Activated CD4-positive, alpha-beta T cell treated with anti-CD3 and anti-CD28 coated beads, Interleukin-2, amount 50 U/mL, for 4 hours (primary cell): Measurements from ENCODE around the gene TEC.
"Not testable (repeated sequence)": the region's sequence is repeated elsewhere in the genome, so short reads cannot be mapped to it uniquely, and the experiment has no call there.

Source experiments
- DNase-seq, 2 experiments: peaks; one replicate each; pipeline ENCODE4 v3.0.0-alpha.2; 2020

TEC gene

DNA sequence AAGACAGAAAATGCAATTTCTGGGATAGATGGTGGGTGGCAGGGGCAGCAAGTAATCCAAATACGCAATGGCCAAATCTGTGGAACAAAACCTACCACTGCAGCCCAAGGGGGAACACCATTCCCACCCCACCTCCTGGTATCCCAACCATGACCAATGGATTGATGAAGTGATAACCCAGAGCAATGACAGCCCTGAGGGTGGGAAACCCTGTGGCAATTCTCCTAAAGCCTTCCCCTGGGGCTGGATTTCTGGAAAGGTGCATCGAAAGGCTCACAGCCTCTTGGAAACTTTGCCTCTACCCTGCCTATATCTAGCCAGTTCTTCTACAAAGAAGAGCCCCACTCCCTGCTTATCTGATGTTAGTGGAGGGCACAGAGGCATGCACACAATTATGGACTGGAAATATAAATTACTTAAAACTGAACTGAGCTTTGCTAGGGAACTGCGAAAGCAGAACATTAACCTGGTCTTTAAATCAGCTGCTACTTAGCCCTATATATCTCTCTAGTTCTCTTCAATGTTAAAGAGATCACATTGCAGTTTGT lies 75.6 kb downstream of the TEC start:
- DNase-seq: no peak

DNA sequence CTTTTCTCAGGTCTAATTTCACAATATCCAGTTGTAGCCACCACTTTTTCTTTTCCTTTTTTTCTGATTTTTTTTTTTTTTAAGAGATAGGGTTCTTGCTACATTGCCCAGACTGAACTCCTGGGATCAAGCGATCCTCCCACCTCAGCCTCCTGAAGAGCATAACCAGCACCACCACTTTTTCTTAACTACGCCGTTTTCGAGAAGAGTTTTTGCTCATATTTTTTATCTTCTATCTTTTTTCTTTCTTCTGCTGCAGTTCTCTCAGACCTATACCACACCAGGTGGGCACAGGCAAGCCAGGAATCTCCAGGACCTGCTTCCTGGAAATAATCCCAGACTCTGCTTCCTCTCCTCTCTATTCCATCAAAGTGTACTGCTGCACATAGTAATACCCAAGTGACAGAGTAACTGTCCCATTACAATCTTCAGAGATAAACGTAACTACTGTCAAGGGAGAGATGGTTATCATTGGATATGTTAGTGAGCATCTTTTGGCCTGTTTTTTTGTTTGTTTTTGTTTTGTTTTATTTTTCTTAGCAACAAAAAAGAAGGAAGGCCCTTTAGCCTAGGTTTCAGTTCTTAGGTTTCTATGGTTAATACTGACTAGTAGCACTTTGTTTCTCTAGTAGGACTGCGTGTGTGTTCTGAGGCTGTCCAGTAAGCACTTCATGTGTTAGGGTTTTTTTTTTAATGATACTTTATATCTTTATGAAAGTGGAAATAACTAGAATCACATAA lies 76.4 kb downstream of the TEC start:
- DNase-seq: no peak

DNA sequence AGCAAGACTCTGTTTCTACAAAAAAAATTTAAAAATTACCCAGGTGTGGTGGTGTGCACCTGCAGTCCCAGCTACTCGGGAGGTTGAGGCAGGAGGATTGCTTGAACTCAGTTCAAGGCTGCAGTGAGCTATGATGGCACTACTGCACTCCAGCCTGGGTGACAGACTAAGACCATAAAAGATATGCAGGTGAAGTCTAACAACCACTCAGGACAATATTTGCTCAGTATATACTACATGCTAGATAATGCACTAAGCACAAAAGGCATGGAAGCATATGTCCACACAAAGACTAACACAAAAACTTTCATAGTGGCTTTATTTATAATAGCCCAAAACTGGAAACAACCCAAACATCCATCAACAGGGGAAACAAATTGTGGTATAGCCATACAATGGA lies 77.9 kb downstream of the TEC start:
- DNase-seq: no peak

DNA sequence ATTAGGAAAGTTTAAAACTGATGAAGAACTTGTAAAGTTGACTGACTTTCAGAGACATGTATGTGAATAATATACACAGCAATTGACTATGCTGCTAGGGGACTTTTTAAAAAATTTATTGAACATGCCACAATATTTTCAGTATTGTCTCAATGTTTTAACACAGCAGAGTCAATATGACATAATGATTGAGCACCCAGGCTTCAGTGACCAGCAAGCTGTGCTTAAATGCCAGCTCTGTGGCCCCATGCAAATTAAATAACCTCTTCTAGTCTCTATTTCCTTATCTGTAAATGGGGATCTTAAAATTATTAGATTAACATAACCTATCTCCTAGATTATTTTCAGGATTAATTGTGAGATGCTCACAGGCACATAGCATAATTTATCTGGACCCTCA lies 78.8 kb downstream of the TEC start:
- DNase-seq: no peak

DNA sequence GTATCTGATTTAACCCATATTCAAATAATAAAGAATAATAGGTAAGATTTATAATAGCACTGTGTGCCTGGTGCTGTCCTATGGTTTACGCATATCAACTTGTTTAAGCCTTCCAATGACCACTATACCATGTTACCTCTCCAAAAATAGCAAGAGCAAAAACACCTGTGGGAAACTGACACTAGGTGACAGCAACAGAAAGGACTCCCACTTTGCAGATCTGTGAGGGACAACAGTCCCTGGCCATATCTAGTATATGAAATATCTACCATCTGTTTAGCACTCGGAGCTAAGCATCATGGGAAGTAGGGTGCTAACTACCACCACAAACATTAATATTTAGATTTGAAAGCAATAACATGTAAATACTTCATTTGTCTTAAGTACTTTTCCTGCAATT lies 79.9 kb downstream of the TEC start:
- DNase-seq: no peak

DNA sequence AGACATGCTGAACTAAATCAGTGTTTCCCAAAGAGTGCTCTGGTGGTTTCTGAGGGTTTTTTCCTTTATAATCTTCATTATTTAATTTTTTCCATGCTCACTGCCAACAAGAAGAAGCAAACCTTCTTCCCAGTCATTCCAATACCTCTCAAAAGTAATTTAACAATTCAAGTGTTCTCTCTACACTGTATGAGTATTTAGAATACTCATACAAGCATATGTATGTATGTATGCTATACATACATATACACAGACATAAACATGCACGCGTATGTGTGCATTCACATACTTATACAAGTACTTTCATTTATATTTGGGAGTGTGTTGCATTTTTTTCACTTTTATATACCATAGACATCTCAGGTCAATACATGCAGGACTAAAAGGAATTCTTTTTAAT lies 81.2 kb downstream of the TEC start:
- DNase-seq: no peak

DNA sequence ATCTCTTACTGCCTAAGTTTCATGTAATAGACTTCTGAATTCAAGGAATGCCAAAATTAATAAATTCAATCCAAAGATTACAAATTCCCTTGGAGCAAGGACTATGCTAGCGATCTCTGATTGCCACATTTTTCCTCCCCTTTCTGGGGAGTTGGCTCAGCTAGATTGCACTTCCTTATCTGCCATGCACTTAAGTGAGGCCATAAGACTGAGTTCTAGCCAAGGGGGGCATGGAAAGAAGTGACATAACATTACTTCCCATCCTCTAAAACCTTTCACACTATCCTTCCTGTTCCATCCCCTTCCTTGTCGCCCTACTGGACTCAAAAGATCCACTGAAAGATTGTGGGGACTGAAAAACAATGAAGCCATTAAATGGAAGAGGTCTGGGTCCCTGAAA lies 81.8 kb downstream of the TEC start:
- no peak for DNase-seq

DNA sequence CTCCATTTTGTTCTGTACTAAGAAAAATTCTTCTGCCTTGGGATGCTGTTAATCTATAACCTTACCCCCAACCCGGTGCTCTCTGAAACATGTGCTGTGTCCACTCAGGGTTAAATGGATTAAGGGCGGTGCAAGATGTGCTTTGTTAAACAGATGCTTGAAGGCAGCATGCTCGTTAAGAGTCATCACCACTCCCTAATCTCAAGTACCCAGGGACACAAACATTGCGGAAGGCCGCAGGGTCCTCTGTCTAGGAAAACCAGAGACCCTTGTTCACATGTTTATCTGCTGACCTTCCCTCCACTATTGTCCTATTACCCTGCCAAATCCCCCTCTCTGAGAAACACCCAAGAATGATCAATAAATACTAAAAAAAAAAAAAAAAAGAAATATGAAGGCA lies 82.6 kb downstream of the TEC start:
- not testable (repeated sequence) for DNase-seq

DNA sequence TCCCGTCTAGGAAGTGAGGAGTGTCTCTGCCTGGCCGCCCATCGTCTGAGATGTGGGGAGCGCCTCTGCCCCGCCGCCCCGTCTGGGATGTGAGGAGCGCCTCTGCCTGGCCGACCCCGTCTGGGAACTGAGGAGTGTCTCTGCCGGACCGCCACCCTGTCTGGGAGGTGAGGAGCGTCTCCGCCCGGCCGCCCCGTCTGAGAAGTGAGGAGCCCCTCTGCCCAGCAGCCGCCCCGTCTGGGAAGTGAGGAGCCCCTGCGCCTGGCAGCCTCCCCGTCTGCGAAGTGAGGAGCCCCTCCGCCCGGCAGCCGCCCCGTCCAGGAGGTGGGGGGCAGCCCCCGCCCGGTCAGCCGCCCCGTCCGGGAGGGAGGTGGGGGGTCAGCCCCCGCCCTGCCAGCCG lies 83.2 kb downstream of the TEC start:
- DNase-seq: not testable (repeated sequence)

DNA sequence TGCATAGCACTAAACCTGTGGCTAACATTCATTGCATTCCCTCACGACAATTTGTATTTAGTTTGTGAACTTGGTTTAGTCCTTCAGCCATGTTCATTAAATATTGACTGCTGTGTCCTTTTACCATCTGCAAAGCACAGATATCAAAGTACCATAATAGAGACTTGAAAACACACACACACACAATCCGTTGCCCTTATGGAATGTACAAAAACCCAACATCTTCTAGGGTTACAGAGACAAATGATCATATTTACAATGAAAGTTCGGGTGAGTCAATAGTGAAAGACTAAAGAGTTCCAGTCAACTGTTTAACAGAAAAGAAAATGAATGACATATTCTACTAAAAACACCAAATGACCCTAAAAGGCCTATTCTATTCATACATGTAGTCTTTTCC lies 84.8 kb downstream of the TEC start:
- no peak for DNase-seq

DNA sequence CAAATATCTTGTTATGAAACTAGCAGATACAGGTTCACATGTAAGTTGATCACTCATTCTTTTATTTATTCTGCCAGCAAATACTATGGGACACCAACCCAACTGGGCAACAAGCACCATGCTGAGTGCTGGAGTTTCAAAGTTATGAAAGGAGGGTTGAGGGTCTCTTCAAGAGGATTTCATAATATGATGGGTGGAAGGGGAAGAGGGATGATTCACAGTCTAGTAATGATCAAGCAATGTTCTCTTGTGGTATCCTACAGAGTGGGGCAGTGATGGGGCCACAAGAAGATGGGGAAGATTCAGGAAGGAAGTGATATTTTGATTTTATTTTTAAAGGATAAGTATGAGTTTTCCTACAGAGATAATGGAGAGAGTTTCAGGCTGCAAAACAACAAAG lies 89.4 kb downstream of the TEC start:
- DNase-seq: no peak

DNA sequence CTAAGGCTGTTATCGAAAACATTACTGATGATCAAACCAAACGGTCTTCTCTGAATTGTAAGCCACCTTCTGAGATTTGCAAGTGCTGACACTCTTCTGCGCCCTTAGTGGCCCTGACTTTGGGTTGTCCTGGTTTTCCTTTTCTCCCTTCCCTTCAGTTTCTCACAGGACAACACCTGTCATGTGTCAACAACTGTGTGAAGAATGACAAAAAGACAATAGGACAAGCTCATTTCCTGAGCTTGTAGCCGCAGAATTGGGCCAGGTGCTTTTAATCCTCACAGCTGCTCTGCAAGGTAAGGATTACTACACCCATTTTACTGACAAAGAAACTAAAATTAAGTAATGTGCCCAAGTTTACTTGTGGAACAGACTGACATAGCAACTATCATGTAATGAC lies 90.7 kb downstream of the TEC start:
- DNase-seq: no peak

DNA sequence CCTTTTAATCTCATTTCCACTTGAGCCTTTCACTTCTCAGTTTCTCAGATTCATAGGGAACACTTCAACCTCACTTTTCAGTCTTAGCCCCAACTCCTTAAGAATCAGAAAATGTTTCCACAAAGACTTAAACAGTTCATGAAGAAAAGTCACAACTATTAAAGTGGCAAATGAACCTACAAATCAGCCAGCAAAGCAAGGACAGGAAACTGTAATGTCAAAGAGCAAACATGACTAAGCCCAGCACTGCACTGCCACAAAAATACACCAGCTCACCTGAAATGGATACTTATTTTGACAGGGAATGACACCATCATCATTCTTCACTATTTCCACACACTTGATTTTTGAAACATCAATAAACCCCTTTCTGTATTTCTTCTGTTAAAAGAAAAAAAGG lies 93.8 kb downstream of the TEC start:
- DNase-seq: no peak

DNA sequence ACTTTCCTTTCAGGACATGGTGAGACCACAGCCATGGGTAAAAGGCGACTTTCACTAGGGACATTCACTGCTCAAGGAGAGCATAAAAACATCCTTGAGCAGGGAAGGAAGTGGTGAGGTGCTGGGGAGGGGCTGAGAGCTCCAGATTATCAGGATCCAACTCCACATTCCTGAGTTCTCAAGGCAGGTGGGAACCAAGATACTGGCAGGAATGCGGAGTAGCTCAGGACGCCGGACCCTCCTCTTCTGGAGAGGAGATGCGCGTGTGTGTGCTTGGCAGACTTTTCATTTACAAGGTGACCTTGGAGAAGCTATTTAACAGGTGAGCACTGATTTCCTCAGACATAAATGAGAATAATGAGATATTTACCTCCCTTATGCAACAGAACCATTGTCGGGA lies 94.3 kb downstream of the TEC start:
- DNase-seq: no peak

DNA sequence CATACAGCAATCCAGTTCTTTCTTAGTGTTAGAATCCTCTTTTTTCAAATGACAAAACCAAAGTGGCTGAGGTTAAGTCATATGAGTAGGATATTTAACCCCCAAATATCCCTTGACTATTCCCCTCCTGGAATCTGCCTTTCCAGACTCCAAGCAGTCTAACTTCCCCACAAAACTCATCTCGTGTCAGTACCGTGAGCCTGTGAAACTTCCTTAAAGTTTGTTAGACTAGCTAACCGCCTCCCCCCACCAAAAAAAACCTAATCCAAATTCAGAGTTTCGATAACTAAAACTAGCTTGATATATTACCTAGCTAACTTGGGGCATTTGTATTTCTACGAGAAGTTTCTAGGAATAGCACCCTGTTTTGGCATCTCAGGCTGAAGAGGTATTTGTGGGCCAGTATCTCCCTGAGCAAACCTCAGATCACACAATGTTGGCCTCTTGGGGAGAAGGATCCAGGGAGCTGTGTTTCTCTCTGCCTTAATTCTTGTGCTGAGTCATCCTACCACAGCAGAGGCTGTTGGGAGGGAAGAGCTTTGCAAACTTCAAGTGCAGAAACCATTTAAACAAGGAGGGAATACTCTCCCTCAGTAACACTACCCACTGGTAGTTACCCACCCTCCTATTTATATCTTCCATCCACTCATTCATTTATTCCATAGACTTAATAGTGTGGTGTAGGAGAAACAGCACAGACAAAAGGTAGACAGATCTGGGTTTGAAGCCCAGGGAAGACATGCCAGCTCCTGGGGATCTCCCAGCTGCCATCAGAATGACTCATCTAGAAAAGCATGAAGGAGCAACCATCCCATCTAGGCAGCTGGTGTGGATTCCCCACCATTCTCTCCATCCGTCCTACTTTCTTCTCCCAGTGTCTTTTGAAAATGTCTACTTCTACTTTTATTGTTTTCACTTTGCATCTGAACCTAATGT lies 96.3 kb downstream of the TEC start:
- DNase-seq: no peak

DNA sequence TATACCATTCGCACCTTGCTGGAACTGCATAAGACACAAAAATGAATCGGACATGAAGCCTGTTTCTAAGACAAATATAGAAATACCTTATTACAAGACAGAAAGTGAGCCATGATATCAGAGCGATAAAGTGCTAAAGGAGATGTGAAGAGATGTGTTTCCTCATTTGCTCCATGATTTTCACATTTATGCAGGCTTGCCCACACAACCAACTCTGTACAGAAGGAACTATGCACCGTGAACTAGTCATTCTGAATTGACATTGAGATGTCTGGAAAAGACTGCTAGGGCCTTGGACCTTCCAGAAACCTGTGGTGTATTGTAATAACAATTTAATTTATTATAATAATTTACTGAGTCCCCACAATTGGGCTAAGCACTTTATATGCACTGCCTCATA lies 97.0 kb downstream of the TEC start:
- no peak for DNase-seq

DNA sequence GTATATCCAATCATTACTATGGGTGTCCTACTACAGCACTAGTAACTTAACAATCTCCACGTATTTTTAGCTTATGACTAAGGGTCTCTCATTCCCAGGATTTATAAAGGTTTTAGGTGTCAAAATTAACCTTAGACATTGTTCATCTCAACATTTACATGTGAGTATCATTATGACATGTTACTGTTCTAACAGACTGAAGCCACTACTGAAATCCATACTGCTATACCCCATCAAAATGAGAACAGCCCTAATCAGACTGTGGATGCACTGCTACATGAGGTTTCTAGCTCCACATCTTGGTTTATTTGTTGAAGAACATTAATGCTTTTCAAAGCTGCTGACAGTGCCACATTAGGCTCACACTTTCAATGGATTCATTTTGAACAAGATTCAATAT lies 100.0 kb downstream of the TEC start:
- no peak for DNase-seq

DNA sequence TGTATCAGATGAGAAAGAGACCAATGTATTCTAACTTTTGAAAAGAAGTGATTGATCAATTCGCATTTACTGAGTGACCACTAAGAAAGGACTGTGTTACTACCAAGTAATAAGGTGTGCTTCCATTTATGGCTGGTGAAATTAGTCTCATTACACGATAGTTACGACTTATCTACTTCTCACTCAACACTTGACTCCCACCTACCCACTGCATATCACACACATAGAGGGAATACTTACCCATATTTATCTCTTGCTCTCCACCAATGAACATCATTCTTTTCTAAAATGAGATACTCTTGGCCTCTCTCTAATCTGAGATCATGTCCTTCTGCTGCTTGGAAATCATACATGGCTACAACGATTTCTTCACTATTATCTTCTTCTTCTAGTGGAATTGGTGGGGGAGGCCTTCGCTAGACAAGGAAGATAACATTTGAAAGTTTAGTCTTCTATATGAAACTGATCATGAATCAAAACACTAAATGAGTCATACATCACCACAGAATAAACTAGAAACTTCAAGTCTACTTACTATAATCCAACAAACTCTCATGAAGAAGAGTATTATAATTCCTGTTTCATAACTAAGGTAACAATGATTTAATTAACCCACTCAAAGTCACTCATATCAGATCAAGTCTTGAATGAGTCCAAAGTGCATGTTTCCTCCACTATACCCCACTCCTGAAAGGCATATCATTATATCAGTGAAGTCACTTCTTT lies 101.9 kb downstream of the TEC start:
- no peak for DNase-seq

DNA sequence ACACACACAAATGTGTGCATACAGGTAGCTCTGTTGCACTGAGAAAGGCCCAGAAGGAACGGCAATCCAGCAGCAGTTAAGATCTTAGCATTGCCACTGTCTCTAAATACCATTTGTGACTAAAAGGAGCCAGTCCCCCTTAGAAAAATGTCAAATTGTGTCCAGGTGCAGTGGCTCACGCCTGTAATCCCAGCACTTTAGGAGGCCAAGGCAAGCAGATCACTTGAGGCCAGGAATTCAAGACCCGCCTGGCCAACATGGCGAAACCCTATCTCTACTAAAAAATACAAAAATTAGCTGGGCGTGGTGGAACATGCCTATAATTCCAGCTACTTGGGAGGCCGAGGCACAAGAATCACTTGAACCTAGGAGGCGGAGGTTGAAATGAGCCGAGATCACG lies 105.1 kb downstream of the TEC start:
- not testable (repeated sequence) for DNase-seq

DNA sequence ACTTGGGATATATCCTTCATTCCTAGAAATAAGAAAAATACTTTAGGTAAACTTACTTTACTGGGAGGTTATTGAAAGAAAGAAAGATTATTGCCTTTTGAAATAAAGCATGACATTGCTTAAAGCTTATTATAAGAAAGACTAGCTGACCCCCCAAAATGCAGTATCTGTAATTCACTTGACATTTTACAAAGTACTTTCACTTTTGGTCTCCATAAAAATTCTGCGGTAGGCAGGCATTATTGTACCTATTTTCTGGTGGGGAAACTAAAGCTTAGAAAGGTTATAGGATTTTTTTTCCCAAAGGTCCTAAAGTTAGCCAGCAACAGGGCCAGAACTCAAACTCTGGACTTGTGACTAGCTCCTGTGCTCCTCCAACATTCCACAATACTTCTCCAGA lies 105.9 kb downstream of the TEC start:
- DNase-seq: no peak

DNA sequence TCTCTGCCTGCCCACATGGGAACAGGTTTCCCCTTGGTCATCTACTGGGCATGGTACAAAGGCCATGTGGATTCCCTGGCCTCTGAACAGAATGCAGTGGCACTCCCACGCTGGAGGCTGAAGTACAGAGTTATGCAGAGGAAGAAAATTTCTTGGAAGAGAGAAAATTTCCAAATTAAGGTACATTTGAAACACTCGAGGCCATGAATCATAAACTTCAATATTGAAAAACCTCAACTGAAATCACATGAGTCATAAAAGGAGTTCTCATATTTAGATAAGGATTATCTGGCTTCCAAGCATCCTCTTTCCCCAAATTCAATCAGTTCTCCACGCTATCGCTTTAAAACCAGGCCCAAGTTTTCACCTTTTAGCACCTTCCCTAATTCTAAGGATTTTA lies 107.5 kb downstream of the TEC start:
- no peak for DNase-seq

DNA sequence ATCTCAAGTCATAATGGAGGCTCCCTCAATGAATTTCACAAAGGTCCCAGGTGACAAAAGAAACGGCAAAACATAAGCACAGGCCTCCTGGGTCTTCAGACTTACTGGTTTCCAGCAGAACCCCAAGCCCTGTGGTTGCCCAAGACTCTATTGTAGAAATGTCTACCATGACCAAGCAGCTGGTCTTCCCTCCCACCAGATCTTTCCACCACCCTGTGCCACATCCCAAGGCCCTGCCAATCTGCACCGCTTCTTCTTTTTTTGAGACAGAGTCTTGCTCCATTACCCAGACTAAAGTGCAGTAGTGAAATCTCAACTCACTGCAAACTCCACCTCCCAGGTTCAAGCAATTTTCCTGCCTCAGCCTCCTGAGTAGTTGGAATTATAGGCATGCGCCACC lies 112.4 kb downstream of the TEC start:
- no peak for DNase-seq

DNA sequence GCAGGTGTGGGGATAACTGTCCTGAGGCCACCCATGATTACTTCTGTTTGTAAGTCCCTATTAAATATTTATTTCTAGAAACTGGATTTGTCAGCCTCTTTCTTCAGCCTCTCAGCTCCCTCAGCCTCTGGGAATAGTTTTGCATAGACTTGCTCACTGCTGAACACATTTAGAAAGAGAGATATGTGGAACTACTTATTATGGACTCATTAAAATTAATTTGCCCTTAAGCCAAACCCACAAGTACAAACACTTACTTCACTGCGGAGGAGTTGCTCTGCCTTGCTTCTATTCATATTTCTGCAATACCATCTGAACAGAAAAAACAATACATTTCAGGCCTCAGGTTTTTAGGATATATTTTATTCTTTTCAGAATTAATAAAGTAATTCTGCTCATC lies 113.2 kb downstream of the TEC start:
- no peak for DNase-seq
